IMR-90 (cell line): ENCODE data around the gene SNTG2. TPM values are rescaled to one million over a fixed set of nuclear protein-coding genes. Genes with fewer than 3 reads are reported as not detected.

Source experiments
- ATAC-seq: fragments of 200-7000 bp; cut with Tn5 transposase; 2 replicates; pipeline ENCODE4 v1.9.1; 2020; ENCODE audit warnings: low read depth, mild to moderate bottlenecking, moderate library complexity
- BruUV-seq: library from RNA; stranded (reverse); fragments of 400-500 nt; replicated peaks from 2 replicates; lab custom pipeline; 2021; lab: Mats Ljungman, UMichigan
- CTCF ChIA-PET: fragments of 300-600 bp; formaldehyde crosslinking; extraction: SDS; loops from one replicate; lab custom pipeline; 2021; ENCODE audit warnings: antibody characterized with exemption; lab: Yijun Ruan, JAX
- POLR2A ChIA-PET: fragments of 300-600 bp; sonication (Branson Sonifier 250); formaldehyde crosslinking; loops from one replicate; lab custom pipeline; 2022; ENCODE audit warnings: antibody characterized with exemption; ENCODE audit not compliant: unreplicated experiment; lab: Charles Lee
- DNase-seq: peaks from one replicate; pipeline ENCODE4 v3.0.0; 2013
- H2AFZ ChIP-seq: replicated peaks from 2 replicates; pipeline ENCODE3; 2013; ENCODE audit warnings: low read length, mild to moderate bottlenecking; ENCODE audit not compliant: poor library complexity
- H2AK5ac ChIP-seq: 2 replicates; pipeline ENCODE4 v1.6.1; 2013; ENCODE audit warnings: low read depth, low read length, inconsistent platforms
- H2AK9ac ChIP-seq: replicated peaks from 2 replicates; pipeline ENCODE3; 2013; ENCODE audit warnings: mild to moderate bottlenecking, low read depth, low read length, moderate library complexity; ENCODE audit not compliant: poor library complexity
- H2BK120ac ChIP-seq: 2 replicates; pipeline ENCODE4 v1.6.1; 2013; ENCODE audit warnings: low read depth, low read length, inconsistent platforms
- H2BK15ac ChIP-seq: 3 replicates; pipeline ENCODE4 v1.6.1; 2013; ENCODE audit warnings: low read depth, low read length, inconsistent platforms
- H2BK20ac ChIP-seq: 2 replicates; pipeline ENCODE4 v1.6.1; 2013; ENCODE audit warnings: low read depth, mild to moderate bottlenecking, inconsistent platforms, low read length, moderate library complexity
- H2BK5ac ChIP-seq: 2 replicates; pipeline ENCODE4 v1.6.1; 2013; ENCODE audit warnings: mild to moderate bottlenecking, low read depth, low read length, inconsistent platforms; ENCODE audit not compliant: poor library complexity, severe bottlenecking
- H3K14ac ChIP-seq: replicated peaks from 2 replicates; pipeline ENCODE4 v1.6.1; 2013; ENCODE audit warnings: low read depth, low read length, inconsistent platforms
- H3K18ac ChIP-seq: 2 replicates; pipeline ENCODE4 v1.6.1; 2013; ENCODE audit warnings: low read depth, low read length, control low read depth
- H3K23ac ChIP-seq: 2 replicates; pipeline ENCODE4 v1.6.1; 2013; ENCODE audit warnings: low read depth, low read length, inconsistent platforms
- H3K27ac ChIP-seq: 2 replicates; pipeline ENCODE4 v1.5.1; 2013; ENCODE audit warnings: mild to moderate bottlenecking, control low read depth, low read length; ENCODE audit not compliant: insufficient read depth
- H3K27me3 ChIP-seq: 2 replicates; pipeline ENCODE4 v1.6.1; 2013; ENCODE audit warnings: low read length; ENCODE audit not compliant: control insufficient read depth, insufficient read depth
- H3K36me3 ChIP-seq: 2 replicates; pipeline ENCODE4 v1.6.1; 2013; ENCODE audit warnings: low read length, mixed read lengths; ENCODE audit not compliant: control insufficient read depth, insufficient read depth
- H3K4ac ChIP-seq: 2 replicates; pipeline ENCODE4 v1.6.1; 2013; ENCODE audit warnings: low read depth, low read length, inconsistent platforms
- H3K4me1 ChIP-seq: 2 replicates; pipeline ENCODE4 v1.6.1; 2013; ENCODE audit warnings: low read length, mixed read lengths; ENCODE audit not compliant: control insufficient read depth, insufficient read depth
- H3K4me2 ChIP-seq: 2 replicates; pipeline ENCODE4 v1.6.1; 2013; ENCODE audit warnings: low read depth, mild to moderate bottlenecking, control low read depth, low read length, moderate library complexity
- H3K4me3 ChIP-seq: 2 replicates; pipeline ENCODE4 v1.5.1; 2013; ENCODE audit warnings: low read depth, mild to moderate bottlenecking, control low read depth, low read length, moderate library complexity; ENCODE audit not compliant: insufficient read depth
- H3K56ac ChIP-seq: 2 replicates; pipeline ENCODE4 v1.6.1; 2013; ENCODE audit warnings: low read length, inconsistent platforms; ENCODE audit not compliant: insufficient read depth; ENCODE audit errors: extremely low read depth
- H3K79me1 ChIP-seq, 2 experiments: 2 replicates each; pipeline ENCODE4 v1.6.1; 2013; ENCODE audit warnings: low read length in 2 of 2, inconsistent platforms in 1 of 2, low read depth in 1 of 2
- H3K9ac ChIP-seq: 2 replicates; pipeline ENCODE4 v1.6.1; 2013; ENCODE audit warnings: low read depth, low read length, control low read depth
- H3K9me1 ChIP-seq: 2 replicates; pipeline ENCODE4 v1.6.1; 2013; ENCODE audit warnings: low read length, inconsistent platforms; ENCODE audit not compliant: insufficient read depth
- H3K9me3 ChIP-seq: 2 replicates; pipeline ENCODE4 v1.6.1; 2013; ENCODE audit warnings: low read length; ENCODE audit not compliant: control insufficient read depth, insufficient read depth
- H4K20me1 ChIP-seq: 2 replicates; pipeline ENCODE4 v1.6.1; 2013; ENCODE audit warnings: low read length, inconsistent platforms; ENCODE audit not compliant: insufficient read depth
- H4K5ac ChIP-seq: 2 replicates; pipeline ENCODE4 v1.6.1; 2013; ENCODE audit warnings: mild to moderate bottlenecking, low read depth, low read length, control low read depth
- H4K8ac ChIP-seq, 2 experiments: 2 replicates each; pipeline ENCODE4 v1.6.1; 2013; ENCODE audit warnings: low read depth in 2 of 2, low read length in 2 of 2, control low read depth in 1 of 2, inconsistent platforms in 1 of 2
- H4K91ac ChIP-seq: 2 replicates; pipeline ENCODE4 v1.6.1; 2013; ENCODE audit warnings: low read depth, low read length, inconsistent platforms; ENCODE audit not compliant: insufficient read depth
- CHD1 ChIP-seq: IDR thresholded peaks from 2 replicates; pipeline ENCODE4 v1.6.1; 2012; ENCODE audit warnings: low read depth, low read length, improper control_type of control experiment
- RAD21 ChIP-seq: IDR thresholded peaks from 2 replicates; pipeline ENCODE4 v1.6.1; 2012; ENCODE audit warnings: low read length, improper control_type of control experiment
- WGBS, 2 experiments: methylation state at CpG; one replicate each; pipeline versions ENCODE4 v1.1.5 to v1.1.7; 2013; ENCODE audit warnings: missing lambda C conversion rate in 2 of 2; ENCODE audit not compliant: insufficient read length in 1 of 2; ENCODE audit errors: extremely low coverage in 2 of 2; 5-methylcytosine and 5-hydroxymethylcytosine counted together
- dilution Hi-C: fragments of 300-500 bp; cut with HindIII; formaldehyde crosslinking; loops from one replicate; pipeline ENCODE4 v1.14.3; 2018; ENCODE audit warnings: low sequenced_read_pairs; ENCODE audit not compliant: unreplicated experiment
- in situ Hi-C: fragments of 300-500 bp; cut with MboI; formaldehyde crosslinking; loops from 3 replicates; pipeline ENCODE4 v1.14.3; 2019; ENCODE audit warnings: low sequenced_read_pairs, inconsistent platforms, mixed read lengths
- intact Hi-C: fragments of 100-400 bp; cut with micrococcal nuclease; formaldehyde crosslinking; loops from 2 replicates; pipeline ENCODE4 v1.10.0; 2022
- polyA plus RNA-seq, 3 experiments: library from polyadenylated mRNA; depleted of rRNA; stranded (reverse); fragments of >200 nt; gene quantifications; 2 replicates each; pipeline ENCODE4 v1.2.3, GENCODE V29; 2012; ENCODE audit warnings: low replicate concordance in 1 of 3
- total RNA-seq: library from RNA; depleted of rRNA; stranded (reverse); fragments of >200 nt; gene quantifications from 2 replicates; pipeline ENCODE4 v1.2.3, GENCODE V29; 2012

The SNTG2 gene
- total and polyA plus RNA-seq, 2 of the 4 experiments (the other 2 are of a cell fraction), result under 0.01 to 0.17 TPM

DNA sequence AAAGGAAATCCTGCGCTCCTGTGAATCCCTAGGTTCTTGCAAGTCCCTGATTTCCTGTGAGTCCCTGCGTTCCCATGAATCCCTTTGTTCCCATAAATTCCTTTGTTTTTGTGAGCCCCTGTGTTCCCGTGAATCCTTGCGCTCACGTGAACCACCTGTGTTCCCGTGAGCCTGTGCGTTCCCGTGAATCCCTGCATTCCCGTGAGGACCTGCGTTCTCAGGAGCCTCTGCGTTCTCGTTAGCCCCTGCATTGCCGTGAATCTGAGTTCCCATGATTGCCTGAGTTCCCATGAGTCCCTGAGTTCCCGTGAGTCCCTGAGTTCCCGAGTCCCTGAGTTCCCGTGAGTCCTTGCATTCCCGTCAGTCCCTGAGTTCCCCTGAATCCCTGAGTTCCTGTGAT is 71.5 kb downstream of the SNTG2 start:
- ATAC-seq, result no peak
- Histone ChIP-seq H3K4ac (no peak overlapping the region), H3K18ac (no peak overlapping the region), H3K56ac (no peak overlapping the region), H2AFZ (no peak overlapping the region), H2BK120ac (no peak overlapping the region), H2AK9ac (no peak overlapping the region), H3K4me3 (no peak overlapping the region), H3K27me3 (no peaks in the 10 kb centered on the region), H3K23ac (no peak overlapping the region), H3K79me1 (no peaks in the 10 kb centered on the region), H3K27ac (no peak overlapping the region), H4K5ac (no peak overlapping the region), H4K8ac (no peak overlapping the region), H3K14ac (no peak overlapping the region), H4K91ac (no peak overlapping the region), H2BK20ac (no peak overlapping the region), H3K9ac (no peak overlapping the region), H4K20me1 (no peaks in the 10 kb centered on the region), H3K4me2 (no peak overlapping the region), H2BK15ac (no peak overlapping the region), H2BK5ac (no peak overlapping the region), H3K4me1 (no peaks in the 10 kb centered on the region), H2AK5ac (no peak overlapping the region), H3K9me3 (no peaks in the 10 kb centered on the region), H3K36me3 (no peaks in the 10 kb centered on the region), H3K9me1 (no peaks in the 10 kb centered on the region)
- in situ Hi-C loops, result no loop called here
- 71% methylated on average over 16 of the region's 17 CpGs; no CpG with 5 or more reads in 1 of the 2 experiments for WGBS, 2 experiments
- no TSS peak for BruUV-seq
- intact Hi-C loops, result no loop called here
- ChIA-PET POLR2A (no interaction called here), CTCF (no interaction called here)
- TF ChIP-seq CHD1 (no peak), RAD21 (no peak)
- no peak for DNase-seq
- dilution Hi-C loops, result no loop called here
